Small intestine (tissue), 7 donors: Measurements from ENCODE around the gene KANSL1. TPM values are rescaled to one million over a fixed set of nuclear protein-coding genes. Genes with fewer than 3 reads are reported as not detected.
A peak's percentile ranks its signal among the peaks of the same experiment; 100 is the strongest.
"Not testable (repeated sequence)": the region's sequence is repeated elsewhere in the genome, so short reads cannot be mapped to it uniquely, and the experiment has no call there.

Experiments
- DNase-seq, 2 donors: peaks; one replicate each; pipeline versions ENCODE4 v3.0.0 to v3.0.0-alpha.2; 2013
- FAIRE-seq: peaks from 2 replicates; lab custom pipeline; 2012; peaks lifted over from hg19 to GRCh38; lab: Jason Lieb, UNC
- H3K27ac ChIP-seq, 3 donors: one replicate each; pipeline ENCODE4 v1.5.1; 2013; ENCODE audit warnings: low read length in 2 of 3, mild to moderate bottlenecking in 2 of 3, control low read depth in 1 of 3, inconsistent platforms in 1 of 3, low read depth in 1 of 3, moderate library complexity in 1 of 3
- H3K27me3 ChIP-seq, 3 donors: one replicate each; pipeline ENCODE4 v1.6.1; 2013; ENCODE audit warnings: low read length in 3 of 3, inconsistent platforms in 1 of 3; ENCODE audit not compliant: control insufficient read depth in 3 of 3, insufficient read depth in 3 of 3
- H3K36me3 ChIP-seq, 3 donors: one replicate each; pipeline ENCODE4 v1.6.1; 2013; ENCODE audit warnings: low read length in 3 of 3, inconsistent platforms in 1 of 3, low read depth in 1 of 3, mild to moderate bottlenecking in 1 of 3, moderate library complexity in 1 of 3; ENCODE audit not compliant: control insufficient read depth in 3 of 3, insufficient read depth in 2 of 3
- H3K4me1 ChIP-seq, 3 donors: one replicate each; pipeline ENCODE4 v1.6.1; 2013; ENCODE audit warnings: low read length in 2 of 3, inconsistent platforms in 1 of 3, low read depth in 1 of 3, mild to moderate bottlenecking in 1 of 3, moderate library complexity in 1 of 3; ENCODE audit not compliant: control insufficient read depth in 3 of 3, insufficient read depth in 2 of 3
- H3K4me3 ChIP-seq, 3 donors: one replicate each; pipeline ENCODE4 v1.5.1; 2013; ENCODE audit warnings: low read length in 3 of 3, control low read depth in 1 of 3, inconsistent platforms in 1 of 3, low read depth in 1 of 3, mild to moderate bottlenecking in 1 of 3, moderate library complexity in 1 of 3
- H3K9me3 ChIP-seq, 2 donors: one replicate each; pipeline ENCODE4 v1.6.1; 2013; ENCODE audit warnings: low read depth in 1 of 2, low read length in 1 of 2; ENCODE audit not compliant: control insufficient read depth in 2 of 2, insufficient read depth in 1 of 2
- WGBS, 3 donors: extraction: QIAGEN DNeasy Blood & Tissue Kit; methylation state at CpG; one replicate each; pipeline ENCODE4 v1.1.7; 2013; 5-methylcytosine and 5-hydroxymethylcytosine counted together
- polyA plus RNA-seq, 4 donors: library from polyadenylated mRNA; stranded (reverse) in 3 of 4; unstranded in 1 of 4; fragments of 200-250 nt in 3 of 4; fragments of 120-200 nt in 1 of 4; gene quantifications; one replicate each; pipeline versions ENCODE4 v1.2.1 to v1.2.3, GENCODE V29; 2013
- donor health status: healthy with polysubstance abuse.
- donor health status: control.
- donor health status: control.
- donor health status: Bipolar disorder and iron deficiency.
- donor health status: healthy.

KANSL1 gene
- polyA plus RNA-seq, 4 donors = 12.7 to 54.0 (median 20.2) TPM

DNA sequence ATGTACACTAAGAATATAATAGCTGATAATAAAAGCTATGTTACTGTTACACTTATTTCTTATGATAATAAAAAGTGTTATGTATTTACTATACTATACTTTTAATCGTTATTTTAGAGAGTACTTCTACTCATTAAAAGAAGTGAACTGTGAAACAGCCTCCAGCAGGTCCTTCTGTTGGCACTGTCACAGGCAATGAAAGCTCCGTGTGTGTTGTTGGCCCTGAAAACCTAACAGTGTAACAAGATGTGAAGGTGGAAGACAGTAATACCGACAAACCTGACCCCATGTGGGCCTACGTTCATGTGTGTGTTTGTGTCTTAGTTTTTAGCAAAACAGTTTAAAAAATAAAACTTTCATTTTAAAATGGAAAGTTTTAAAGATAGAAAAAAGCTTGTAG lies 102.4 kb downstream of the KANSL1 start:
- DNase-seq (no peak), FAIRE-seq (no peak)
- WGBS, 3 donors = 80 to 84% (median 80%) methylated on average over 4 of the region's 4 CpGs
- no peaks in the 10 kb centered on the region for H3K4me1 ChIP-seq
- H3K9me3 ChIP-seq = no peaks in the 10 kb centered on the region
- no peaks in the 10 kb centered on the region for H3K27me3 ChIP-seq
- H3K4me3 ChIP-seq = no peak overlapping the region
- no peak overlapping the region for H3K27ac ChIP-seq
- H3K36me3 ChIP-seq = peaks cover 0 to 16% (median 3%) of the 10 kb centered on the region in 3 donors

- WGBS, 3 donors = 79 to 89% (median 84%) methylated on average over 3 of the region's 3 CpGs
- FAIRE-seq = no peak
Observed at GRCh38 chr17:46089389-46089965, 103.8 kb downstream of the KANSL1 start.

DNA sequence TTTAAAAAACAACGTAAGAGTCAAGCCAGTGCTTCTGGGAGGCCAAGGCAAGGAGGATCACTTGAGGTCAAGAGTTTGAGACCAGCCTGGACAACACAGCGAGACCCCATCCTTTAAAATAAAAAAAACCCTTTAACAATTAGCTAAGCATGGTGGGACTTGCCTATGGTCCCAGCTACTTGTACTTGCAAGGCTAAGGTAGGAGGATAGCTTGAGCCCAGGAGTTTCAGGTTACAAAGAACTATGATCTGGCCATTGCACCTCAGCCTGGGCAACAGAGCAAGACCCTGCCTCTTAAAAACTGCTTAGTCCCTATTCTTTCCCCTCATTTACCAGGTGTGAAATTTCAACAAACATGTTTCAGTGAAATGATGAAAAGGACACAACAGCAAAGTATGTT lies 104.6 kb downstream of the KANSL1 start:
- peaks cover 0 to 21% (median 0%) of the 10 kb centered on the region in 3 donors for H3K36me3 ChIP-seq
- no peak for DNase-seq
- no peaks in the 10 kb centered on the region for H3K4me1 ChIP-seq
- WGBS, 3 donors = 87 to 100% (median 93%) methylated on average over 2 of the region's 2 CpGs
- no peaks in the 10 kb centered on the region for H3K9me3 ChIP-seq
- no peak overlapping the region for H3K4me3 ChIP-seq
- H3K27ac ChIP-seq = no peak overlapping the region
- FAIRE-seq = no peak
- H3K27me3 ChIP-seq = no peaks in the 10 kb centered on the region

More at GRCh38 chr17:46089389-46089965, 103.8 kb downstream of the KANSL1 start:
- no peak overlapping the region for H3K27ac ChIP-seq
- H3K36me3 ChIP-seq = peaks cover 0 to 21% (median 3%) of the 10 kb centered on the region in 3 donors
- DNase-seq = no peak
- no peaks in the 10 kb centered on the region for H3K27me3 ChIP-seq
- H3K4me3 ChIP-seq = no peak overlapping the region
- no peaks in the 10 kb centered on the region for H3K4me1 ChIP-seq
- no peaks in the 10 kb centered on the region for H3K9me3 ChIP-seq

- 46 to 81% (median 77%) methylated on average over 4 of the region's 4 CpGs for WGBS, 3 donors
- H3K27ac ChIP-seq, H3K27me3 ChIP-seq, FAIRE-seq, H3K4me1 ChIP-seq, H3K9me3 ChIP-seq, DNase-seq, H3K4me3 ChIP-seq: not testable (repeated sequence)
- peaks cover 0 to 23% (median 0%) of the 10 kb centered on the region in 3 donors for H3K36me3 ChIP-seq
Observed at GRCh38 chr17:46087871-46088270, 105.4 kb downstream of the KANSL1 start.

- FAIRE-seq (no peak), DNase-seq (no peak)
- Histone ChIP-seq H3K36me3 (peaks cover 0 to 21% (median 0%) of the 10 kb centered on the region in 3 donors), H3K27me3 (no peaks in the 10 kb centered on the region), H3K9me3 (no peaks in the 10 kb centered on the region), H3K4me3 (no peak overlapping the region), H3K4me1 (peaks cover 0 to 6% (median 3%) of the 10 kb centered on the region in 3 donors), H3K27ac (no peak overlapping the region)
- WGBS, 3 donors = 92 to 98% (median 97%) methylated on average over 4 of the region's 4 CpGs
Observed at GRCh38 chr17:46086821-46087220, 106.4 kb downstream of the KANSL1 start.

- H3K27ac ChIP-seq = no peak overlapping the region
- peaks cover 0 to 18% (median 0%) of the 10 kb centered on the region in 3 donors for H3K36me3 ChIP-seq
- FAIRE-seq (no peak), DNase-seq (peak in 1 of 2 donors; percentile 36)
- WGBS, 3 donors = 37 to 73% (median 61%) methylated on average over 6 of the region's 6 CpGs
- H3K4me3 ChIP-seq = no peak overlapping the region
- peaks cover 0 to 6% (median 3%) of the 10 kb centered on the region in 3 donors for H3K4me1 ChIP-seq
- H3K27me3 ChIP-seq = no peaks in the 10 kb centered on the region
- H3K9me3 ChIP-seq = no peaks in the 10 kb centered on the region
Observed at GRCh38 chr17:46085522-46085921, 107.7 kb downstream of the KANSL1 start.

DNA sequence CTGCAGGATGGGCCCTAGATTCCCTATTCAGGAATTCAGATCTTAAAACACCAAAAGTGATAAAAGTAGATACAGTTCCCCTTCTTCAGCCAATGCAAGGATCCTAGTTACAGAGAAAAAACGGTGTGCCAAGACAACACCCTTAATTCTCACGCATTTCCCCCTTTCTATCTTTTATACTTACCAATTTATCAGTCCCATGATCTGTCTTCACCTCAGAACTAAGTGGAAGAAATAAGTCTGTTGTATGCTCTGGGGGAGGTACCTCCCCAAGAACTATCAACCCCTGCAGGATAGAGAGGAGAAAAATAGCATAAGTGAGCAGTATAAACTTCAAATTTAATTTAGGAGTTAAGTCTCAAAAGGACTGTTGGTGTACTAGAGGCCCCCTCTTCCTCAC lies 111.0 kb downstream of the KANSL1 start:
- Histone ChIP-seq H3K4me1 (peaks cover 0 to 6% (median 3%) of the 10 kb centered on the region in 3 donors), H3K9me3 (no peaks in the 10 kb centered on the region), H3K27ac (no peak overlapping the region), H3K36me3 (peaks cover 0 to 20% (median 2%) of the 10 kb centered on the region in 3 donors), H3K27me3 (no peaks in the 10 kb centered on the region), H3K4me3 (no peak overlapping the region)
- DNase-seq (no peak), FAIRE-seq (no peak)
- 31 to 58% (median 40%) methylated on average over 2 of the region's 2 CpGs for WGBS, 3 donors

GRCh38 chr17:46081018-46081320 lies 112.3 kb downstream of the KANSL1 start:
- no peaks in the 10 kb centered on the region for H3K27me3 ChIP-seq
- H3K36me3 ChIP-seq = peaks cover 0 to 17% (median 2%) of the 10 kb centered on the region in 3 donors
- no peak for FAIRE-seq
- H3K9me3 ChIP-seq = no peaks in the 10 kb centered on the region
- peaks cover 0 to 6% (median 3%) of the 10 kb centered on the region in 3 donors for H3K4me1 ChIP-seq
- H3K4me3 ChIP-seq = no peak overlapping the region
- no peak overlapping the region for H3K27ac ChIP-seq
- DNase-seq = no peak
